ENCODE data around the gene MAP3K9.

The MAP3K9 gene

DNA sequence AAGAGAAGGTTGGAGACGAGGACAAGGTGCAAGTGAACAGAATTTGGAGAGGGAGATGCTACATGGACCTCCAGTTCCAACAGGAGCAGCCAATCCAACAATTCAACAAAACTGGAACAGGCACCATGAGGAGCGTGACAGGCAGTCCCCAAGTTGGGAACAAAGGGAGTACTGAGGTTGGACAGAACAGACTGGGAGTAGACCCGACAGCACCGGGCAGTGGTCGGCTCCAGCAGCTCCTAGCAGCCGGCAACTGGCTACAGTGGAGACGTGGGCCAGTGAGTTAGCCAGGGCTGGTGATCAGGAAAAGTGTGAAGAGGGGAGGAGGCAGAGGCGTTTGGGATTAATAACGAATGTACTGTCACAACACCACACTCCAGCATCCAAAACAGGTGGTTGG lies 16.4 kb downstream of the MAP3K9 start:
- no peak for TF ChIP-seq ZFX (IDR thresholded peaks at IDR 0.05)
- TF ChIP-seq, protein P1, sequence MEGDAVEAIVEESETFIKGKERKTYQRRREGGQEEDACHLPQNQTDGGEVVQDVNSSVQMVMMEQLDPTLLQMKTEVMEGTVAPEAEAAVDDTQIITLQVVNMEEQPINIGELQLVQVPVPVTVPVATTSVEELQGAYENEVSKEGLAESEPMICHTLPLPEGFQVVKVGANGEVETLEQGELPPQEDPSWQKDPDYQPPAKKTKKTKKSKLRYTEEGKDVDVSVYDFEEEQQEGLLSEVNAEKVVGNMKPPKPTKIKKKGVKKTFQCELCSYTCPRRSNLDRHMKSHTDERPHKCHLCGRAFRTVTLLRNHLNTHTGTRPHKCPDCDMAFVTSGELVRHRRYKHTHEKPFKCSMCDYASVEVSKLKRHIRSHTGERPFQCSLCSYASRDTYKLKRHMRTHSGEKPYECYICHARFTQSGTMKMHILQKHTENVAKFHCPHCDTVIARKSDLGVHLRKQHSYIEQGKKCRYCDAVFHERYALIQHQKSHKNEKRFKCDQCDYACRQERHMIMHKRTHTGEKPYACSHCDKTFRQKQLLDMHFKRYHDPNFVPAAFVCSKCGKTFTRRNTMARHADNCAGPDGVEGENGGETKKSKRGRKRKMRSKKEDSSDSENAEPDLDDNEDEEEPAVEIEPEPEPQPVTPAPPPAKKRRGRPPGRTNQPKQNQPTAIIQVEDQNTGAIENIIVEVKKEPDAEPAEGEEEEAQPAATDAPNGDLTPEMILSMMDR (conservative IDR thresholded peaks at IDR 0.05), result no peak
- no peak overlapping the region for H3K27ac ChIP-seq

DNA sequence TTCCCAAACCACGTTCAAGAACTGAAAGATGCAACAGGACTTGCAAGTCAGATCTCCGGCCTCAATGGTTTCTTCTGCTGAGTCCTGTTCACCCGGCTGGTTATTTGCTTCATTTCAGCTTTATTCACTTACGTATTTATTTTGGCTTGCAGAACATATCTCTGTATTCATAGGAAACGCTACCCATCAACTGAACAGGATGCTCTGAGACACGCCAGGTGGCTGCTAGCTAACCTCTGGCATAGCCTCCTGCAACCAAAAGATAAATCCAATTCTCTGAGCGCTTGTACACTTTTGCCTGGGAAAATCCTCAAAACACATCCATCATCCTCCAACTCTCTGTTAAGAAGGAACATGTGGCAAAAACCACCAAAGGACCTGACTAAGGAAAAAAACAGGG lies 17.3 kb downstream of the MAP3K9 start:
- TF ChIP-seq, protein P1 (conservative IDR thresholded peaks at IDR 0.05), result no peak
- no peak for TF ChIP-seq ZFX (IDR thresholded peaks at IDR 0.05)
- no peak overlapping the region for H3K27ac ChIP-seq

GRCh38 chr14:70789961-70790360 lies 19.4 kb downstream of the MAP3K9 start:
- TF ChIP-seq ZFX (IDR thresholded peaks at IDR 0.05), result no peak
- TF ChIP-seq, protein P1 (conservative IDR thresholded peaks at IDR 0.05), result no peak
- H3K27ac ChIP-seq, result no peak overlapping the region

- H3K27ac ChIP-seq, result no peak overlapping the region
- TF ChIP-seq, protein P1 (conservative IDR thresholded peaks at IDR 0.05), result no peak
- no peak for TF ChIP-seq ZFX (IDR thresholded peaks at IDR 0.05)
These were observed 20.0 kb downstream of the MAP3K9 start for GRCh38 chr14:70789361-70789760.

DNA sequence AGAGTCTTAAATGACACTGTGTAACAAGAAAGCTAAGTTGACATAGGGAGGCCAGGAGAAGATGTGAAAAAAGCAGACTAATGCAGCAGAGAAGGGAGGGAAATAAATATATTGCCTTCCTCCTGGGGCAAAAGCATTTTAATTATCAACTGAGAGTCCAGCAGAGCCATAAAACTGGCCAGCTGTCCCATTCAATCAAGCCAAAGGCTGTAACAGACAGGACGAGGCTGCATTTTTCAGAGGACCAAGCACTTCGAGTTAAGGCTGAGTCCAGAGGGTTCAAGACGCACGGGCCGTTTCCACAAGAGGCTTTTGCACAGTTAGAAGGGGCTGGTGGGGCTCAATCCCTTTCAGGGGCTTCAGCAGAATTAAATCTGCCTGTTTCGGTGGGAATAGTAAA lies 20.4 kb downstream of the MAP3K9 start:
- H3K27ac ChIP-seq, result no peak overlapping the region
- TF ChIP-seq, protein P1 (conservative IDR thresholded peaks at IDR 0.05), result no peak
- no peak for TF ChIP-seq ZFX (IDR thresholded peaks at IDR 0.05)

DNA sequence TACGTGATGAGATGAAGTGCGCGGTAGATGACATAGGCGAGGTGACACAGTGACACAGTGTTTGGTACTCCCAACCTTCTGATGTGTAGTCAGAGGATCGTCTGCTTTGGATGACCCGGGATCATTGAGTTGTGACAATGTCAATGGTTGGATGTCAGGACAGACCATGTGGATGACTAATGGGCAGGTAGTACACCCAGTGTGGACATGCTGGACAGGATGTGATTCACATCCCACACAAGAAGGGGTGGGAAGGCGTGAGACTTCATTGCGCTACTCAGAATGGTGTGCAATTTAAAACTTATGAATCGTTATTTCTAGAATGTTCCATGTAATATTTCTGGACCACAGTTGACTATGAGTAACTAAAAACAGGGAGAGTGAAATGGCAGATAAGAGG lies 23.8 kb downstream of the MAP3K9 start:
- no peak overlapping the region for H3K27ac ChIP-seq
- TF ChIP-seq ZFX (IDR thresholded peaks at IDR 0.05), result no peak
- TF ChIP-seq, protein P1 (conservative IDR thresholded peaks at IDR 0.05), result no peak

DNA sequence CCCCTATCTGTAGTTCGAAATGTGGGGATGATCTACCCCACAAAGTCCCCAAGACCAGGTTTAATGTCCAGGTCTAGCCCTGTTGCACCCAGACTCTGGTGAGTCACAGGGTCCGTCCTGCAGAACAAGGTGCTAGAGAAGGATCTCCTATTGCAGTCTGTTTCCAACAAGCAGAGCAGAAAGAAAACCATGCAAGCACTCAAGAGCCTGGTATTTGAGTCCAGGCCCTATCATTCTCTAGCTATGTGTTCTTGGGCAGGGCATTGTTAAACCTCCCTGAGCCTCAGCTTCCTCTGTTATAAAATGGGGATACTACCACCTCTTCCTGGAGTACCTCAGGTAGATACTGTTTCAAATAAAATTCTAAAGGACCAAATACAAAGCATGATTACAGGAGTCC lies 24.4 kb downstream of the MAP3K9 start:
- TF ChIP-seq ZFX (IDR thresholded peaks at IDR 0.05), result no peak
- TF ChIP-seq, protein P1 (conservative IDR thresholded peaks at IDR 0.05), result no peak
- no peak overlapping the region for H3K27ac ChIP-seq
